Uterus (tissue), 4 donors: ENCODE measurements around the gene C11orf21. TPM values are rescaled to one million over a fixed set of nuclear protein-coding genes. Genes with fewer than 3 reads are reported as not detected.

Experiments
- DNase-seq, 2 donors: peaks; one replicate each; pipeline ENCODE4 v3.0.0-alpha.2; 2019 to 2020
- H3K27ac ChIP-seq, 2 donors: fragments of 200-600 bp; sonication (generic); 1 replicate in 1 of 2; 2 replicates in 1 of 2; pipeline ENCODE4 v1.5.1; 2016 to 2018
- H3K27me3 ChIP-seq, 2 donors: fragments of 200-600 bp; sonication (generic); one replicate each; pipeline ENCODE4 v1.5.1; 2018 to 2019; ENCODE audit warnings: control low read depth in 1 of 2
- H3K36me3 ChIP-seq, 2 donors: fragments of 200-600 bp; sonication (generic); one replicate each; pipeline ENCODE4 v1.5.1; 2019; ENCODE audit warnings: control low read depth in 1 of 2
- H3K4me1 ChIP-seq, 2 donors: fragments of 200-600 bp; sonication (generic); one replicate each; pipeline ENCODE4 v1.5.1; 2018 to 2019; ENCODE audit warnings: control low read depth in 1 of 2
- H3K4me3 ChIP-seq, 2 donors: fragments of 200-600 bp; sonication (generic); 1 replicate in 1 of 2; 2 replicates in 1 of 2; pipeline ENCODE4 v1.5.1; 2018 to 2019; ENCODE audit warnings: mild to moderate bottlenecking in 1 of 2
- H3K9me3 ChIP-seq, 2 donors: fragments of 200-600 bp; sonication (generic); one replicate each; pipeline ENCODE4 v1.5.1; 2019; ENCODE audit warnings: control low read depth in 1 of 2
- CTCF ChIP-seq, 4 experiments: fragments of 200-600 bp in 2 of 4; fragments of 450-650 bp in 2 of 4; sonication (generic) in 2 of 4; IDR thresholded peaks; one replicate each; pipeline ENCODE4 v1.5.1; 2016 to 2019; ENCODE audit warnings: antibody characterized with exemption in 4 of 4, mild to moderate bottlenecking in 2 of 4, moderate library complexity in 1 of 4
- POLR2A ChIP-seq, 2 donors: fragments of 450-650 bp; IDR thresholded peaks; one replicate each; pipeline ENCODE4 v1.6.1; 2016; ENCODE audit warnings: antibody characterized with exemption in 2 of 2, mild to moderate bottlenecking in 1 of 2, moderate library complexity in 1 of 2
- intact Hi-C: fragments of 100-400 bp; cut with DNase I; formaldehyde crosslinking; loops from one replicate; pipeline ENCODE4 v1.15.1; 2023; ENCODE audit warnings: low total_unique reads
- total RNA-seq, 4 donors: library from RNA; depleted of rRNA in 3 of 4; stranded (reverse); fragments of >200 nt in 3 of 4; gene quantifications; one replicate each; pipeline versions ENCODE4 v1.1.0 to v1.2.4, GENCODE V29; 2014 to 2023
- donor health status: DM: yes; HTN: yes; CAD: no.

C11orf21 gene
- total RNA-seq, 4 donors from 2014 or later: 1.7 to 1.8 TPM; not detected in 2

GRCh38 chr11:2276280-2277007 is 25.3 kb downstream of the C11orf21 start:
- no peaks in the 10 kb centered on the region for H3K4me1 ChIP-seq
- TF ChIP-seq POLR2A (IDR thresholded peaks at IDR 0.05) (no peak), CTCF (IDR thresholded peaks at IDR 0.05) (no peak)
- intact Hi-C loops: no loop called here
- no peaks in the 10 kb centered on the region for H3K9me3 ChIP-seq
- peak overlapping the region; percentile 65 to 69 for H3K27ac ChIP-seq
- H3K27me3 ChIP-seq: no peaks in the 10 kb centered on the region
- no peaks in the 10 kb centered on the region for H3K36me3 ChIP-seq
- DNase-seq: peak in 1 of 2 donors; percentile 2
- no peak overlapping the region for H3K4me3 ChIP-seq

- peak in 1 of 2 donors; percentile 8 for DNase-seq
- intact Hi-C loops: no loop called here
- H3K36me3 ChIP-seq: no peaks in the 10 kb centered on the region
- TF ChIP-seq POLR2A (IDR thresholded peaks at IDR 0.05): no peak
- TF ChIP-seq CTCF (IDR thresholded peaks at IDR 0.05): no peak
- peaks cover 0 to 6% of the 10 kb centered on the region in 2 donors for H3K4me1 ChIP-seq
- H3K27ac ChIP-seq: no peak overlapping the region
- H3K9me3 ChIP-seq: no peaks in the 10 kb centered on the region
- no peaks in the 10 kb centered on the region for H3K27me3 ChIP-seq
- no peak overlapping the region for H3K4me3 ChIP-seq
Observed at GRCh38 chr11:2275334-2276279, 26.1 kb downstream of the C11orf21 start.

GRCh38 chr11:2273771-2274170 is 27.9 kb downstream of the C11orf21 start:
- Histone ChIP-seq H3K36me3 (no peaks in the 10 kb centered on the region), H3K9me3 (no peaks in the 10 kb centered on the region), H3K27ac (no peak overlapping the region), H3K4me1 (peaks cover 0 to 19% of the 10 kb centered on the region in 2 donors), H3K27me3 (no peaks in the 10 kb centered on the region), H3K4me3 (no peak overlapping the region)
- intact Hi-C loops: no loop called here
- DNase-seq: peak in 1 of 2 donors; percentile 7
- TF ChIP-seq CTCF (IDR thresholded peaks at IDR 0.05): no peak

GRCh38 chr11:2273311-2273710 is 28.4 kb downstream of the C11orf21 start:
- no peak overlapping the region for H3K27ac ChIP-seq
- intact Hi-C loops: no loop called here
- H3K9me3 ChIP-seq: no peaks in the 10 kb centered on the region
- H3K27me3 ChIP-seq: no peaks in the 10 kb centered on the region
- TF ChIP-seq POLR2A (IDR thresholded peaks at IDR 0.05) (no peak), CTCF (IDR thresholded peaks at IDR 0.05) (no peak)
- peaks cover 0 to 21% of the 10 kb centered on the region in 2 donors for H3K4me1 ChIP-seq
- H3K4me3 ChIP-seq: no peak overlapping the region
- no peaks in the 10 kb centered on the region for H3K36me3 ChIP-seq
- peak in 1 of 2 donors; percentile 6 for DNase-seq

- TF ChIP-seq POLR2A (IDR thresholded peaks at IDR 0.05) (no peak), CTCF (IDR thresholded peaks at IDR 0.05) (no peak)
- H3K9me3 ChIP-seq: no peaks in the 10 kb centered on the region
- no peak overlapping the region for H3K4me3 ChIP-seq
- no peaks in the 10 kb centered on the region for H3K36me3 ChIP-seq
- DNase-seq: peak; percentile 6 to 10
- intact Hi-C loops: no loop called here
- H3K27ac ChIP-seq: no peak overlapping the region
- no peaks in the 10 kb centered on the region for H3K27me3 ChIP-seq
- H3K4me1 ChIP-seq: peaks cover 0 to 21% of the 10 kb centered on the region in 2 donors
Observed at GRCh38 chr11:2272946-2273280, 28.8 kb downstream of the C11orf21 start.
